GM10248 (cell line): ENCODE data around the gene UBL4A.

Source experiments
- CTCF ChIA-PET: fragments of 300-600 bp; sonication (Branson Sonifier 250); formaldehyde crosslinking; extraction: SDS; loops from one replicate; lab custom pipeline; 2021; ENCODE audit warnings: antibody characterized with exemption; lab: Yijun Ruan, JAX
- POLR2A ChIA-PET: fragments of 350-650 bp; sonication (Branson Sonifier 250); formaldehyde crosslinking; extraction: SDS; loops from one replicate; lab custom pipeline; 2020; ENCODE audit warnings: antibody characterized with exemption; lab: Yijun Ruan, JAX
- DNase-seq: peaks from one replicate; pipeline ENCODE4 v3.0.0; 2012; ENCODE audit errors: extremely low spot score
- TF ChIP-seq, protein P1 (sequence below): IDR thresholded peaks from 2 replicates; pipeline ENCODE4 v1.5.1; 2012; ENCODE audit warnings: mild to moderate bottlenecking, low read depth; ENCODE audit errors: extremely low read depth, missing control alignments, control extremely low read depth

Gene UBL4A

GRCh38 chrX:154486052-154486395, 391 bp downstream of the UBL4A start:
- CTCF ChIA-PET = interaction anchor here (0.6 to 1.2 kb wide), 2 partner anchors 13 to 41 kb away, joined by 3 to 4 read pairs; no protein-coding TSS in a partner anchor
- no peak for DNase-seq
- POLR2A ChIA-PET = no interaction called here
- TF ChIP-seq, protein P1, sequence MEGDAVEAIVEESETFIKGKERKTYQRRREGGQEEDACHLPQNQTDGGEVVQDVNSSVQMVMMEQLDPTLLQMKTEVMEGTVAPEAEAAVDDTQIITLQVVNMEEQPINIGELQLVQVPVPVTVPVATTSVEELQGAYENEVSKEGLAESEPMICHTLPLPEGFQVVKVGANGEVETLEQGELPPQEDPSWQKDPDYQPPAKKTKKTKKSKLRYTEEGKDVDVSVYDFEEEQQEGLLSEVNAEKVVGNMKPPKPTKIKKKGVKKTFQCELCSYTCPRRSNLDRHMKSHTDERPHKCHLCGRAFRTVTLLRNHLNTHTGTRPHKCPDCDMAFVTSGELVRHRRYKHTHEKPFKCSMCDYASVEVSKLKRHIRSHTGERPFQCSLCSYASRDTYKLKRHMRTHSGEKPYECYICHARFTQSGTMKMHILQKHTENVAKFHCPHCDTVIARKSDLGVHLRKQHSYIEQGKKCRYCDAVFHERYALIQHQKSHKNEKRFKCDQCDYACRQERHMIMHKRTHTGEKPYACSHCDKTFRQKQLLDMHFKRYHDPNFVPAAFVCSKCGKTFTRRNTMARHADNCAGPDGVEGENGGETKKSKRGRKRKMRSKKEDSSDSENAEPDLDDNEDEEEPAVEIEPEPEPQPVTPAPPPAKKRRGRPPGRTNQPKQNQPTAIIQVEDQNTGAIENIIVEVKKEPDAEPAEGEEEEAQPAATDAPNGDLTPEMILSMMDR = no peak

GRCh38 chrX:154485150-154486051, 1.0 kb downstream of the UBL4A start:
- DNase-seq = no peak
- TF ChIP-seq, protein P1 = no peak

GRCh38 chrX:154484255-154485149, 1.9 kb downstream of the UBL4A start:
- TF ChIP-seq, protein P1 = no peak
- ChIA-PET CTCF (interaction anchor here (0.9 to 1.3 kb wide), 2 partner anchors 30 to 83 kb away, joined by 3 to 4 read pairs; no protein-coding TSS in a partner anchor), POLR2A (no interaction called here)
- DNase-seq = no peak

More at GRCh38 chrX:154485150-154486051, 1.0 kb downstream of the UBL4A start:
- POLR2A ChIA-PET = no interaction called here
- CTCF ChIA-PET = interaction anchor here (0.6 to 1.2 kb wide), 3 partner anchors 13 to 83 kb away, joined by 3 to 4 read pairs (median 3); no protein-coding TSS in a partner anchor

DNA sequence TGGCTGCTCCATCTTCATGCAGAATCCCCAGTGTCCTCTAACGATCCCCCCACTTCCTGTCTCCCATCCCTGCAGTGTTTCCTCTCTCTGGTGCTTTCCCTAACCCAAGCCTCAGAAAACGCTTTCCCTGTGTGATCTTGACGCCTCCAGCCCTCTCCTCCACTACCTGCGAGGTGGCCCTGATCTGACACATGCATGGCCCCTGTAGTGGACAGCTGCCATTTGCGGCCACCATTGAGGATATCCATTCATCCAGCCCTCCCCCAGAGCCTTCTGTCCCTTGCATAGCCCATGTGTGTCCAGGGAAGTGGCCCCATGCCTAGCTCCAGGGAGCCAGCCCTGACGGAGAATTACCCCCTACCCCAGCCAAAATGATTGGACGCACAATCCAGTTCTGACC, 3.1 kb downstream of the UBL4A start:
- TF ChIP-seq, protein P1 = no peak
- CTCF ChIA-PET = interaction anchor here (1.3 kb wide), 1 partner anchor 29 kb away, joined by 4 read pairs; no protein-coding TSS in a partner anchor
- POLR2A ChIA-PET = no interaction called here
- DNase-seq = no peak

DNA sequence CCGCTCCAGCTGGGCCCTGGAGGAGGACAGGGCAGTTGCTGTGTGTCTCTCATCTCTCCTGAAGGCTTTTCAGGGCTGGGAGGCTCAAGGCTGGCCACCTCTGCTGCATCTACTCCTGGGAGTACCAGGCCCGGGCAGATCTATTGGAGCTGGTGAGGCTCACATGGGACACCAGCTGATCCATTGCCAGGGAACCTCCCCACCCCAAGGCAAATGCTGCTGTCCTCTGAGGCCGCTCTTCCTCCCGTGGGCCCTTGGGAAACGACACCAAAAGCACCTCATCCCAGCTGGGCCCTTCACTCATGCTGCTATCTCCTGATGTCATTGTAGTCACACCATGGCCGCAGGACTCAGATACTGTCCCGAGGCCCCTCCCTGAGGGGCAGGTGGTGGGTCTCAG, 3.6 kb downstream of the UBL4A start:
- TF ChIP-seq, protein P1 = no peak
- no peak for DNase-seq
- CTCF ChIA-PET = no interaction called here
- POLR2A ChIA-PET = no interaction called here
